ENCODE measurements around the gene CACNA1E. TPM values are rescaled to one million over a fixed set of nuclear protein-coding genes. Genes with fewer than 3 reads are reported as not detected.

Gene CACNA1E
- total and polyA plus RNA-seq, 7 experiments from 2014 or later = 0.07 TPM; not detected in 6

DNA sequence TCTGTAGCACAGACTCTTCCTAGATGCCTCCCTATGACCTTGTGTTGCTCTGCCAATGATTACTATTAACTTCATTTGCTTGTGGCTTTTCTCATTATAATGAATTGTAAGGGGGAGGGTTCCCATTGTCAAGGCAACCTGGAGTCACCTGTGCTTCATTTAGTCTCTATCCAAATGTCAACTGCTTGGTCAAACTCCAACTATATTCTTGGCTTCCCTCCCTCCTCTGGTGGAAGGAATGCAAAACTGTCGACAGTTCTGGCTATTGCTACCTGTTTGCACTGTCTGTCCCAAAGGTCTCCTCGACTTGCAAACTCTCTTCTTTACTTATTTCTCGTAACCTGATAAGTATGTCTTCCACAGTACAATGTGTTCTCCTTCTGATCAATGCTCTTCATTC lies 100.3 kb downstream of the CACNA1E start:
- Mint-ChIP-seq H3K36me3 (no peaks in the 10 kb centered on the region), H3K4me1 (no peaks in the 10 kb centered on the region), H3K9me3 (no peaks in the 10 kb centered on the region), H3K4me3 (no peak overlapping the region), H3K27ac (no peak overlapping the region), H3K27me3 (peaks cover 0 to 12% (median 9%) of the 10 kb centered on the region in 5 donors)
- ATAC-seq = no peak
- intact Hi-C loops (cut with micrococcal nuclease) = no loop called here
- H3K9me3 ChIP-seq (ENCODE audit: control insufficient read depth in 2 of 3, low read length in 3 of 3) = no peaks in the 10 kb centered on the region
- H3K36me3 ChIP-seq (ENCODE audit: control insufficient read depth in 2 of 3, insufficient read depth in 3 of 3, low read length in 3 of 3) = no peaks in the 10 kb centered on the region
- H3K4me1 ChIP-seq (ENCODE audit: control insufficient read depth in 2 of 2, insufficient read depth in 2 of 2, low read length in 2 of 2) = no peaks in the 10 kb centered on the region
- CTCF ChIA-PET = no interaction called here
- no peak overlapping the region for H3K4me3 ChIP-seq (ENCODE audit: low read length)
- DNase-seq = no peak
- POLR2A ChIA-PET = no interaction called here
- H3K27ac ChIP-seq (ENCODE audit: low read depth, low read length) = no peak overlapping the region
- no peaks in the 10 kb centered on the region for H3K27me3 ChIP-seq (ENCODE audit: control insufficient read depth in 2 of 2, insufficient read depth in 2 of 2, low read length in 2 of 2)

DNA sequence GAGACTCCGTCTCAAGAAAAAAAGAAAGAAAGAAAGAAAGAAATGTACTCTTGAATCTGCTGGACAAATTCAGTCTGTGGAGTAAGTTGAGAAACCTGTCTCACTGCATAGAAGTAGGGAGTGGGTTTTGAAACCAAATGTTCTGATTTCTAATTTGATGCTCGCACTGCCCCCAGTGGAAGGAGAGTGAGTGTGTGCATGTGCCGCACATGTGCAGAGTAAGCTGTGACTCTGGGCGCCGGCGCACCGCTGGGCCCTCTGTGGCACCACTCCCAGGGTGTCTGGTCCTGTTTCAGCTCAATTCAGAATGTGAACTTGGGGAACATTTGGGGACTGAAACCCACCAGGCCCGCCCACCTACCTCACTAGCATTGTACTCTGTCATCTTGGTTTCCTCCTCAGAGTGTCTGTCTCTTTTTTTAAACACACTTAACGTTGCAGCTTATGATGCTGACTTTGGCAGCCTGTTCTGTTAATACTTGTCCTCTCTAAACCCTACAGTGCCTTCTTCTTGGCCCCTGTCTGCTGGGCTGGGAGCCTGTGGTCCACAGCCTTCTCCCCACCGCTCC lies 104.6 kb downstream of the CACNA1E start:
- H3K4me1 Mint-ChIP-seq = no peaks in the 10 kb centered on the region
- H3K36me3 Mint-ChIP-seq = no peaks in the 10 kb centered on the region
- H3K27me3 ChIP-seq (ENCODE audit: control insufficient read depth in 2 of 2, insufficient read depth in 2 of 2, low read length in 2 of 2) = no peaks in the 10 kb centered on the region
- DNase-seq (no peak), ATAC-seq (peak; percentile 10)
- POLR2A ChIA-PET = no interaction called here
- no peaks in the 10 kb centered on the region for H3K36me3 ChIP-seq (ENCODE audit: control insufficient read depth in 2 of 3, insufficient read depth in 3 of 3, low read length in 3 of 3)
- H3K9me3 Mint-ChIP-seq = peaks cover 0 to 1% (median 0%) of the 10 kb centered on the region in 11 donors
- peaks cover 5 to 15% (median 12%) of the 10 kb centered on the region in 5 donors for H3K27me3 Mint-ChIP-seq
- no peaks in the 10 kb centered on the region for H3K4me1 ChIP-seq (ENCODE audit: control insufficient read depth in 2 of 2, insufficient read depth in 2 of 2, low read length in 2 of 2)
- intact Hi-C loops (cut with micrococcal nuclease) = no loop called here
- H3K9me3 ChIP-seq (ENCODE audit: control insufficient read depth in 2 of 3, low read length in 3 of 3) = no peaks in the 10 kb centered on the region
- H3K4me3 Mint-ChIP-seq = no peak overlapping the region
- H3K4me3 ChIP-seq (ENCODE audit: low read length) = no peak overlapping the region
- no peak overlapping the region for H3K27ac Mint-ChIP-seq
- H3K27ac ChIP-seq (ENCODE audit: low read depth, low read length) = no peak overlapping the region
- CTCF ChIA-PET = no interaction called here

DNA sequence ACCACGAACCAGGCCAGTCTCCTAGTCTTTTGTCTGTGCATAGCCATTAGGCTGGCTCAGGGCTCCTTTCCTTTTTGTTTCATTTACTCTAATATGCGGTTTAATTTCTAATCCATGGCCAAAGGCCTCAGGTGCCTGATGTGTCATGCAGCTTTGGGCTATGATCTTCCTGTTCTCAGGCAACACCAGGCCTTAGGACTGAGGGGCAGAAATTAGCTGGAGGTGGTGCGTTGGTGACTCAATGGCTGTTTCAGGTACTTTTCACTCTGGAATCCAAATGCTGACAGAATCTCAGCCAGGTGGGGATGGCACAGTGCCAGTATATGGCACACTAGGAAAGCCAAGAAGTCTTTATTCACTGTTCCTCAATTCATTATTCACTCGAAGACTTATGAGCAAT lies 105.3 kb downstream of the CACNA1E start:
- POLR2A ChIA-PET = no interaction called here
- H3K4me3 Mint-ChIP-seq = no peak overlapping the region
- no peak overlapping the region for H3K27ac ChIP-seq (ENCODE audit: low read depth, low read length)
- H3K9me3 Mint-ChIP-seq = peaks cover 0 to 1% (median 0%) of the 10 kb centered on the region in 11 donors
- CTCF ChIA-PET = no interaction called here
- peaks cover 5 to 15% (median 14%) of the 10 kb centered on the region in 5 donors for H3K27me3 Mint-ChIP-seq
- H3K4me1 Mint-ChIP-seq = no peaks in the 10 kb centered on the region
- DNase-seq = no peak
- H3K4me1 ChIP-seq (ENCODE audit: control insufficient read depth in 2 of 2, insufficient read depth in 2 of 2, low read length in 2 of 2) = no peaks in the 10 kb centered on the region
- no peaks in the 10 kb centered on the region for H3K27me3 ChIP-seq (ENCODE audit: control insufficient read depth in 2 of 2, insufficient read depth in 2 of 2, low read length in 2 of 2)
- intact Hi-C loops (cut with micrococcal nuclease) = no loop called here
- H3K36me3 Mint-ChIP-seq = no peaks in the 10 kb centered on the region
- no peak overlapping the region for H3K27ac Mint-ChIP-seq
- no peak for ATAC-seq
- H3K4me3 ChIP-seq (ENCODE audit: low read length) = no peak overlapping the region
- H3K36me3 ChIP-seq (ENCODE audit: control insufficient read depth in 2 of 3, insufficient read depth in 3 of 3, low read length in 3 of 3) = no peaks in the 10 kb centered on the region
- no peaks in the 10 kb centered on the region for H3K9me3 ChIP-seq (ENCODE audit: control insufficient read depth in 2 of 3, low read length in 3 of 3)

DNA sequence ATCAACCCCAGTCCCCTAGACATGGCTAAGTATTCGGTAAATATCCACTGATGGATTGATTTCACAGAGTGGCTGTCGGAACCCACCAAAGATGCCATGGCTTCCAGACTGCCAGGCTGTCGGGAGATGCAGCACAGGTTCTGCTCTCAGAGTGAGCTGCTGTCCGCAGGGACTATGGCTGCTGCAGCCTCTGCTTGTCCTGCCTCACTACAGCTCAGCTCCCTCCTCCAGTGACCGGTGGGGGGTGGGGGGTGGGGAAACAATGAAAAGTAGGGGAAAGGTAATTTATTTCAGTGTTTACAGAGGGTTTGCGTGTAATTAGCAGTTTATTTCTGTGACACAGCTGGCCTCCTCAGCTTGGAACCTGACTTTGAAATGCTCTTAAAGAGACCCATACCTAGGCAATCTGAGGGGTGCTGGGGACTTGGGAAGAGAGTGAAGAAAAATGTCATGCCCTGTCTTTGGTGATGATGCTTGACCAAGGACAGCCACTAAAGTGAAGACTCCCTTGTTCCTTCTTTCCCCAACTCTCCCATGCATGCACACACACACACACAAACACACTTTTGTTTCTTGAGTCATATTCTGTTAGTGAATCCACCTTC lies 109.0 kb downstream of the CACNA1E start:
- Mint-ChIP-seq H3K36me3 (no peaks in the 10 kb centered on the region), H3K9me3 (peaks cover 0 to 4% (median 1%) of the 10 kb centered on the region in 11 donors), H3K4me3 (no peak overlapping the region), H3K4me1 (no peaks in the 10 kb centered on the region), H3K27me3 (peaks cover 11 to 27% (median 14%) of the 10 kb centered on the region in 5 donors), H3K27ac (no peak overlapping the region)
- Histone ChIP-seq H3K4me3 (ENCODE audit: low read length) (no peak overlapping the region), H3K27me3 (ENCODE audit: control insufficient read depth in 2 of 2, insufficient read depth in 2 of 2, low read length in 2 of 2) (no peaks in the 10 kb centered on the region), H3K36me3 (ENCODE audit: control insufficient read depth in 2 of 3, insufficient read depth in 3 of 3, low read length in 3 of 3) (no peaks in the 10 kb centered on the region), H3K27ac (ENCODE audit: low read depth, low read length) (no peak overlapping the region), H3K9me3 (ENCODE audit: control insufficient read depth in 2 of 3, low read length in 3 of 3) (no peaks in the 10 kb centered on the region), H3K4me1 (ENCODE audit: control insufficient read depth in 2 of 2, insufficient read depth in 2 of 2, low read length in 2 of 2) (no peaks in the 10 kb centered on the region)
- DNase-seq (no peak), ATAC-seq (no peak)
- ChIA-PET POLR2A (no interaction called here), CTCF (no interaction called here)
- intact Hi-C loops (cut with micrococcal nuclease) = no loop called here

DNA sequence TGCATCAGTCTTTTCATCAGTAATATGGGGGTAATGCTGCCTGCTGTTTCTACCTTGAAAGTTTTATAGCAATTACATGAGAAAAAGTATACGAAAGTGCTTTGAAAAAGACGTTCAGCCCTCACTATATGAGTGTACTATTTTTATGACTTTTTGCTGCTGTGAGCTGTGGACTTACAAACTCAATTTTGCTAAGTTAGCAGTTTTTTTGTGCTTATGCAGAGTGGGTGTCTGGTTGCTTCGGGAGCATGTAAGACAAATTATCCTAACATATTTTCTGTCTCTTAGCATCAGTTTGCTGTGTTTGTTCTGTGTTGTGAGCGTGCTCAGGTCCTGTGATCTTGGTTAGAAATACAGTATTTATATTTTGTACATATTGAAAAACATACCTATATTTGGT lies 109.7 kb downstream of the CACNA1E start:
- no peak for DNase-seq
- Mint-ChIP-seq H3K4me3 (no peak overlapping the region), H3K9me3 (peaks cover 0 to 7% (median 3%) of the 10 kb centered on the region in 11 donors), H3K27me3 (peaks cover 11 to 27% (median 14%) of the 10 kb centered on the region in 5 donors), H3K27ac (no peak overlapping the region), H3K4me1 (no peaks in the 10 kb centered on the region), H3K36me3 (no peaks in the 10 kb centered on the region)
- H3K4me3 ChIP-seq (ENCODE audit: low read length) = no peak overlapping the region
- POLR2A ChIA-PET = no interaction called here
- H3K27me3 ChIP-seq (ENCODE audit: control insufficient read depth in 2 of 2, insufficient read depth in 2 of 2, low read length in 2 of 2) = no peaks in the 10 kb centered on the region
- no peaks in the 10 kb centered on the region for H3K9me3 ChIP-seq (ENCODE audit: control insufficient read depth in 2 of 3, low read length in 3 of 3)
- ATAC-seq = no peak
- no peaks in the 10 kb centered on the region for H3K36me3 ChIP-seq (ENCODE audit: control insufficient read depth in 2 of 3, insufficient read depth in 3 of 3, low read length in 3 of 3)
- intact Hi-C loops (cut with micrococcal nuclease) = no loop called here
- H3K4me1 ChIP-seq (ENCODE audit: control insufficient read depth in 2 of 2, insufficient read depth in 2 of 2, low read length in 2 of 2) = no peaks in the 10 kb centered on the region
- CTCF ChIA-PET = no interaction called here
- H3K27ac ChIP-seq (ENCODE audit: low read depth, low read length) = no peak overlapping the region

DNA sequence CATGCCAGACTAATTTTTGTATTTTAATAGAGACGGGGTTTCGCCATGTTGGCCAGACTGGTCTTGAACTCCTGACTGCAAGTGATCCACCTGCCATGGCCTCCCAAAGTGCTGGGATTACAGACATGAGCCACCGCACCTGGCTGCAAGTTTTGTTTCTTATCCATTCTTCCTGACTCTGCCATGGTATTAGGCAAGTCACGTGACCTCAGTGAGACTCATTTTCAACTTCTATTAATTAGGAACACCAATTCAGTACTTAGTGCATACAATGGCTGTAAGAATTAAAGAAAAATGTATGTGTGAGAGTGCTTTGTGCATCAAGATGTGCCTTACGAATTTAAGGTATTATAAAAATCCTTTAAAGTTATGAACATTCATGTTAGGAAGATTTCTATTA lies 111.2 kb downstream of the CACNA1E start:
- peaks cover 11 to 22% (median 12%) of the 10 kb centered on the region in 5 donors for H3K27me3 Mint-ChIP-seq
- H3K27ac ChIP-seq (ENCODE audit: low read depth, low read length) = no peak overlapping the region
- no peaks in the 10 kb centered on the region for H3K36me3 Mint-ChIP-seq
- ChIA-PET CTCF (no interaction called here), POLR2A (no interaction called here)
- no peaks in the 10 kb centered on the region for H3K4me1 ChIP-seq (ENCODE audit: control insufficient read depth in 2 of 2, insufficient read depth in 2 of 2, low read length in 2 of 2)
- intact Hi-C loops (cut with micrococcal nuclease) = no loop called here
- no peaks in the 10 kb centered on the region for H3K9me3 ChIP-seq (ENCODE audit: control insufficient read depth in 2 of 3, low read length in 3 of 3)
- no peaks in the 10 kb centered on the region for H3K36me3 ChIP-seq (ENCODE audit: control insufficient read depth in 2 of 3, insufficient read depth in 3 of 3, low read length in 3 of 3)
- no peak overlapping the region for H3K4me3 Mint-ChIP-seq
- H3K27ac Mint-ChIP-seq = no peak overlapping the region
- no peaks in the 10 kb centered on the region for H3K27me3 ChIP-seq (ENCODE audit: control insufficient read depth in 2 of 2, insufficient read depth in 2 of 2, low read length in 2 of 2)
- peaks cover 0 to 9% (median 3%) of the 10 kb centered on the region in 11 donors for H3K9me3 Mint-ChIP-seq
- H3K4me1 Mint-ChIP-seq = no peaks in the 10 kb centered on the region
- no peak for DNase-seq
- no peak overlapping the region for H3K4me3 ChIP-seq (ENCODE audit: low read length)
- ATAC-seq = no peak

DNA sequence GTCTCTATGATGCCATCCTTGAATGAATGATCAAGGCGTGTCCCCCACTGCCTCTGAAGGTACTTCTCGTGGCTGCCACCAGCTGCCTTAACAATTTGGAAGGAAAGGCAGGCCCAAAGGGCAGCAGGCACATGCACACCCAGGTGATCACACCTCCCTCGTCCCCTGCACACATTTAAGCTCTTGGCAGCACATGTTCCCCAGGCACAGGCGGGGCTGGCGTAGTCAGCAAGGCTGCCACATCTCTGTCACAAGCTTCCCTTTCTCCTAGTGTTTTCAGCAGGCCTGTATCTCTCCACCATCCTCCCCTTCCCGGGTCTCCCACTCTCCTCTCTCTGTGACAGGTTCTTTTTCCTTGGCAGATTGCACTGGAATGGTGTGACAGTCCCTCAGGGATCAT lies 111.9 kb downstream of the CACNA1E start:
- Histone ChIP-seq H3K27me3 (ENCODE audit: control insufficient read depth in 2 of 2, insufficient read depth in 2 of 2, low read length in 2 of 2) (no peaks in the 10 kb centered on the region), H3K4me1 (ENCODE audit: control insufficient read depth in 2 of 2, insufficient read depth in 2 of 2, low read length in 2 of 2) (no peaks in the 10 kb centered on the region), H3K4me3 (ENCODE audit: low read length) (no peak overlapping the region), H3K27ac (ENCODE audit: low read depth, low read length) (no peak overlapping the region), H3K9me3 (ENCODE audit: control insufficient read depth in 2 of 3, low read length in 3 of 3) (no peaks in the 10 kb centered on the region), H3K36me3 (ENCODE audit: control insufficient read depth in 2 of 3, insufficient read depth in 3 of 3, low read length in 3 of 3) (no peaks in the 10 kb centered on the region)
- POLR2A ChIA-PET = no interaction called here
- no peak overlapping the region for H3K27ac Mint-ChIP-seq
- H3K36me3 Mint-ChIP-seq = no peaks in the 10 kb centered on the region
- CTCF ChIA-PET = no interaction called here
- ATAC-seq = no peak
- H3K27me3 Mint-ChIP-seq = peaks cover 12 to 28% (median 18%) of the 10 kb centered on the region in 5 donors
- peaks cover 0 to 9% (median 2%) of the 10 kb centered on the region in 11 donors for H3K9me3 Mint-ChIP-seq
- intact Hi-C loops (cut with micrococcal nuclease) = no loop called here
- no peak overlapping the region for H3K4me3 Mint-ChIP-seq
- no peak for DNase-seq
- no peaks in the 10 kb centered on the region for H3K4me1 Mint-ChIP-seq

Data from naive thymus-derived CD4-positive, alpha-beta T cell (primary cell).